ENCODE results near the gene CYP3A4.

GRCh38 chr7:99790407-99790806, 6.4 kb upstream of the CYP3A4 start:
- TF ChIP-seq POLR2A (IDR thresholded peaks at IDR 0.05; ENCODE audit: low read length): no peak
- no peak for TF ChIP-seq GATA1 (IDR thresholded peaks at IDR 0.05; ENCODE audit: low read depth, low read length)

All from erythroblast (primary cell).